Loucy (cell line): Measurements from ENCODE around the gene RHEB.

Source experiments
- EZH2phosphoT487 ChIP-seq: fragments of 200-600 bp; IDR thresholded peaks from 2 replicates; pipeline ENCODE4 v1.6.1; 2018; ENCODE audit warnings: antibody characterized with exemption, mild to moderate bottlenecking, moderate library complexity, borderline replicate concordance
- TF ChIP-seq, protein P1 (sequence below): fragments of 200-600 bp; sonication (generic); conservative IDR thresholded peaks from 2 replicates; pipeline ENCODE4 v1.5.1; 2014; ENCODE audit warnings: mild to moderate bottlenecking, antibody characterized with exemption, low read length

GRCh38 chr7:151507806-151508205 lies 11.9 kb downstream of the RHEB start:
- TF ChIP-seq, protein P1, sequence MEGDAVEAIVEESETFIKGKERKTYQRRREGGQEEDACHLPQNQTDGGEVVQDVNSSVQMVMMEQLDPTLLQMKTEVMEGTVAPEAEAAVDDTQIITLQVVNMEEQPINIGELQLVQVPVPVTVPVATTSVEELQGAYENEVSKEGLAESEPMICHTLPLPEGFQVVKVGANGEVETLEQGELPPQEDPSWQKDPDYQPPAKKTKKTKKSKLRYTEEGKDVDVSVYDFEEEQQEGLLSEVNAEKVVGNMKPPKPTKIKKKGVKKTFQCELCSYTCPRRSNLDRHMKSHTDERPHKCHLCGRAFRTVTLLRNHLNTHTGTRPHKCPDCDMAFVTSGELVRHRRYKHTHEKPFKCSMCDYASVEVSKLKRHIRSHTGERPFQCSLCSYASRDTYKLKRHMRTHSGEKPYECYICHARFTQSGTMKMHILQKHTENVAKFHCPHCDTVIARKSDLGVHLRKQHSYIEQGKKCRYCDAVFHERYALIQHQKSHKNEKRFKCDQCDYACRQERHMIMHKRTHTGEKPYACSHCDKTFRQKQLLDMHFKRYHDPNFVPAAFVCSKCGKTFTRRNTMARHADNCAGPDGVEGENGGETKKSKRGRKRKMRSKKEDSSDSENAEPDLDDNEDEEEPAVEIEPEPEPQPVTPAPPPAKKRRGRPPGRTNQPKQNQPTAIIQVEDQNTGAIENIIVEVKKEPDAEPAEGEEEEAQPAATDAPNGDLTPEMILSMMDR = no peak
- no peak for TF ChIP-seq EZH2phosphoT487
